Stimulated activated CD4-positive, alpha-beta T cell treated with anti-CD3 and anti-CD28 coated beads, Interleukin-4, amount 100 ng/mL, for 1 hour (primary cell): ENCODE measurements around the gene MYBL2.

Experiments used
- DNase-seq: peaks from one replicate; pipeline ENCODE4 v3.0.0-alpha.2; 2020

MYBL2 gene

GRCh38 chr20:43686820-43687219 lies 19.9 kb downstream of the MYBL2 start:
- no peak for DNase-seq

DNA sequence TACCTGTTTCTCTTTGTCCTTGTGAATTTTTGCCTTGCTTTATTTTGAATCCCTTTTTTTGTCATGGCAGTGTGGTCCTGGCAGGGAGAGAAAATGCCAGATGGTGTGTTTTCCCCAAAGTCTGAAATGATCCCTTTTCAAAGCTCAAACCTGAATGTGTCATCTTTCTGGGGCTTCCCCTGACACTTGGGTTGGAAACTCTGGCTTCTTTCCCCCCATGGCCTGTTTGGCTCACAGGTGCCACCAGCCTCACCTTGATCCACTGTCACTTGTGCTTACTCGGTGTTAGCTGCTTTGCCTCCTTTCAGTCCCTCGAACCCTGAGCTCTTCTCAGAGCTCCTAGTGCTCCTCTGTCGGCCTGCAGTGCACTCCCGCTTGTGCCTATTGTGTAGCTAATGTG lies 22.3 kb downstream of the MYBL2 start:
- DNase-seq = no peak

- DNase-seq = no peak
These were observed 24.2 kb downstream of the MYBL2 start for GRCh38 chr20:43690943-43691598.

DNA sequence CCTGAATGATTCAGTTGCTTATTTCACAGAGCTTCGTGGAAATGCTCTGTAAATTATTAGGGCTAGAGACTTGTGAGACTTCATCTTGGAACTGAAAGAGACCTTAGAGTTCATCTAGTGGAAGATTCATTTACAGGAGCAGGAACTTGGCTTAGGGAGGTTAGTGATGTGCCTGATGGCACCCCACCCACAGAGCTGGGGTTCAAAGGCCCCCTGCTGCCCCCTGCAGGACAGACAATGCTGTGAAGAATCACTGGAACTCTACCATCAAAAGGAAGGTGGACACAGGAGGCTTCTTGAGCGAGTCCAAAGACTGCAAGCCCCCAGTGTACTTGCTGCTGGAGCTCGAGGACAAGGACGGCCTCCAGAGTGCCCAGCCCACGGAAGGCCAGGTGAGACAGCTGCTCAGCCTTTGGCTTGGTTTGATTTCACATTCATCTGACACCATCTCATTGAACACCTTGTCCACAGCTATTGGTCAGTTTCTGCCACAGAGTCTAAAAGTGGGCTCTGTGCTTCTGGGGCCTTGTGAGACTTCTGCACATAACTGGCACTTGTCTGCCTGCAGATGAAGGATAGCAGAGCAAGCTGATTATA lies 25.1 kb downstream of the MYBL2 start:
- DNase-seq = peak; percentile 64

DNA sequence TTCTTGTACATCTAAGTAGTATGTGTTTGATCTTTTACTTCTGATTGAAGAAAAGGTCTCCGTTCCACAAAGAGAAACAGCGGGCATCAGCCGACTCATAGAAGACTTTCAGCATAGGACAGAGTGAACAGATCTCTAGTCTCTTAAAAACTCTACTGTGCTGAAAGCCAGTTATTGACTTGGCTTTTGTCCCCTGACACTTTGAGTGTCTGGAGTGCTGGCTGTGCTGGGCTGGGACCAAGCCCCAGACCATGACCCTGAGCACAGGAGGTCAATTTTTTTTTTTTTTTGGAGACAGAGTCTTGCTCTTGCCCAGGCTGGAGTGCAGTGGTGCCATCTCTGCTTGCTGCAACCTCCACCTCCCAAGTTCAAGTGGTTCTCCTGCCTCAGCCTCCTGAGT lies 27.8 kb downstream of the MYBL2 start:
- DNase-seq = no peak

GRCh38 chr20:43695571-43695970 lies 28.7 kb downstream of the MYBL2 start:
- no peak for DNase-seq

DNA sequence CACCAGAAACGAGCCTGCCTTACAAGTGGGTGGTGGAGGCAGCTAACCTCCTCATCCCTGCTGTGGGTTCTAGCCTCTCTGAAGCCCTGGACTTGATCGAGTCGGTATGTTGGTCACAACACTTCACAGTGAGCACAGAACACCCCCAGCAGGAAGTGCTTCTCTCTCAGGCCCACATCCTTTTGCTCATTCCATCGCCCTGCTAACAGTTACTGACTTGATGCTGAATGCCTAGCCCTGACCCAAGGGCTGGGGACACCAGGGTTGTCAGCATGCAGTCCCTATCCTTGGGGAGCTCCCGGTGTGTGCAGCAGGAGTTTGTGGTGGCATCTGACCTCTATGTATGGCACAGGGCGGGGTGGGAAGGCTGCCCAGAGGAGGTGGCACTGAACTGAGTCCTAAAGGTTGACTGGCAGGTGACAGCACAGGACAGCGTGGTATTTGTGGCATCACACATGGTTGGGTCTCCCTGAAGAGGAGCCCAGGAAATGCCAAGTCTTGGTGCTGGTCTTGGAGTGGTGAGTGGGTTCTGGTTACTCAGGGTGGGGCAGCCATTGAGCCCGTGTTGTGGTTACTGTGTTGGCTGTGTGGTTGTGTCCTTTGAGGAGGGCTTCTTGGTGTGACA lies 33.1 kb downstream of the MYBL2 start:
- no peak for DNase-seq

DNA sequence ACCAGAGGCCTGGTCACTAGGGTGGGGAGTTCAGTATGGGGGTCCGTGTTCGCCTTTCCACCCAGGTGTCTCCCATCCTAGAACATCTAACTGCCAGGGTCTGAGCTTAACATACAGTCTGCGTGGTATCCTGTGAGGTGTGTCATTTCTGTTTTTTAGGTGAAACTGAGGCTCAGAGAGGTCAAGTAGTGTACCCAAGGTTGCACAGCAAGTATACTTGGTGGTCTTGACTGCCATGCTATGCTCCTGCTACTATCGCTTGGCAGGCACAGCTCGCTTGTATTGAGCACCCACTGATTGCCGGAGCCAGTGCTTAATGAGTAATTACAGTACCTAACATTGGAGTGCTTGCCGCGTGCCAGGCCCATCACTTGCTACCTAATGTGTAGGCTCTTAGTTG lies 33.7 kb downstream of the MYBL2 start:
- no peak for DNase-seq

GRCh38 chr20:43702502-43702901 lies 35.6 kb downstream of the MYBL2 start:
- no peak for DNase-seq

- no peak for DNase-seq
These were observed 43.6 kb downstream of the MYBL2 start for GRCh38 chr20:43710370-43711044.

DNA sequence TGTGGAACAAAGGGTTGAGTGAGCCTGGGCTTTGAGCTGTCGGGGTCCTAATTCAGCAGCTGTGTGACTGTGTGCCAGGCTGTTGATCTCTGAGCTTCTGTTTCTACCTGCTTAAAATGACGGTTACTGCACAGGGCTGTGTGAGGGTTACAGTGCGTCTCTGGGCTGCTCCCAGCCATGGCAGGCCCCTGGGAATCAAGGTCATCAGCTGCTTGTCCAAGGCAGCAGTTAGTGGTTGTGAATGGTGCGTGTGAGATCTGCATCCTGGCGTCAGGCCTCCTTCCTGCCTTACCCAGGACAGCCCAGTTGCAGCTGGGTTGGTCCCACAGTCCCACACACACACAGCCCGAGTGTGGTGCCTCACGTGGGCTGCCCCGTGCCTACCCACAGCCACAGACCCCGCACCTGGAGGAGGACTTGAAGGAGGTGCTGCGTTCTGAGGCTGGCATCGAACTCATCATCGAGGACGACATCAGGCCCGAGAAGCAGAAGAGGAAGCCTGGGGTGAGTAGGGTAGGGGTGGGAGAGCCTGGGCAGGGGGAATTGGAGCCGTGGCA lies 44.3 kb downstream of the MYBL2 start:
- no peak for DNase-seq

- no peak for DNase-seq
These were observed 48.1 kb downstream of the MYBL2 start for GRCh38 chr20:43715044-43715443.

DNA sequence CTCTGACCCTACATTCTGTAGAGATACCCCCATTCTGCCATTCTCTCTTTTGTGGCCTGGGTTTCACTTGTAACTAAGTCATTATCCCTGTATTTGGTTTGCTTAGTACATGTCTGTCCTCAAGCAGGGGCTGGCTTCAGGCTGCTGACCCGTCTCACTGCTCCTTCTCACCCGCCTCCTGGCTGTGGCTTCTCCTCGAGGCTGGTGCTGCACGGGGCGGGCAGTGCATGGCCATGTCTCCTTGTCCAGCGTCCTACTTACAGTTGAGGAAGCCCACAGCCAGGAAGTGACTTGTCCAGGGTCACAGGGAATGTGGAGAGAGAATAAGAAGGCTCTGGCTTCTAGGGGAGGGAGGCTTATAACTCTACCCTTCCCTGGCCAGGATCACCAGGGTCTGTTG lies 48.6 kb downstream of the MYBL2 start:
- DNase-seq = no peak

DNA sequence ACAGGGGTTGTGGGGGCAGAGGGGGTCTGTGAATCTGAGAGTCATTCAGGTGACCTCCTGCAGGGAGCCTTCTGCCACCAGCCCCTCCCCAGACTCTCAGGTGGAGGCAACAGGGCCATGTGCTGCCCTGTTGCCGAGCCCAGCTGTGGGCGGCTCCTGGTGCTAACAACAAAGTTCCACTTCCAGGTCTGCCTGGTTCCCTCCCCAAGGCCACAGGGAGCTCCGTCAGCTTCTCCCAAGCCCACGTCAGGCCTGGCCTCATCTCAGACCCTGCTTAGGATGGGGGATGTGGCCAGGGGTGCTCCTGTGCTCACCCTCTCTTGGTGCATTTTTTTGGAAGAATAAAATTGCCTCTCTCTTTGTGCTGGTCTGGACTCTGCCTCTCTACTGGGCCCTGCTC lies 49.2 kb downstream of the MYBL2 start:
- DNase-seq = no peak

DNA sequence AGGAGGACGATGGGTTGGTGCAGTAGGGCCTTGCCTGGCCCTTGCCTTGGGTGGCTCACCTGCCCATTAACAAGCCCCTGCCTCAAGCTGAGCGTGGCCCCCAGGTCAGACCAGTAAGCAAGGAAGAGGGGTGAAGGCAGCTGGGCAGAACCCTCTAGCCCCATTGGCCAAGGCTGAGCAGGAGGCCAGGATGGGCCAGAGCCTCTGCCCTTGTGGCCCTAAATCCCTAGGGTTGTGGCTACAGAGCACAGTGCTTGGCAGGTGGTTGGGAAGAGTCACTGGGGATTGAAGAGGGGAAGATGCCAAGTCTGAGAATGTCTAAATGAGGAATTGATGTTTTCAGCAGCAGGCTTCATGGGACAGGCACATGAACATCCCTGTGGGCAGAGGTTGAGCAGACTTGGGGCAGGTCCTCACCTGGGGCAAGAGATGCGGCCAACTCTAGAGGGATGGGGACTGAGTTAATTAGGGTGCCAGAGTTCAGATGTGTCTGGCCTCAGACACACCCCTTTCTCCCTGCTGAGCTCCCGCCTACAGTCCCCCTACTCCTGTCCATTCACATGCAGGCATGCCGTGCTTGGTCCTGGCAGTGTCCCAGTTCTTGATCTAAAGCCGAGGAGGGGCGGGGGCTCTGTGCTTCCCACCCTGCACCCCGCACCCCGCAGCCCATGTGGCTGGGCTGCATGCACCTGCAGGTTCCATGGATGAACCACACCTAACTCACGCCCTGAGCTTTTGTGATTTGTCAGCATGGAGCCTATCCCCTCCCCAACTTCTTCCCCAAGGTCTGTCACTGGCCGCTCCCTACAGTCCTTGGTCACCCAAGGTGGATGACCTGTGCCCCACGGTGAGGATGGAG lies 50.1 kb downstream of the MYBL2 start:
- DNase-seq = no peak

DNA sequence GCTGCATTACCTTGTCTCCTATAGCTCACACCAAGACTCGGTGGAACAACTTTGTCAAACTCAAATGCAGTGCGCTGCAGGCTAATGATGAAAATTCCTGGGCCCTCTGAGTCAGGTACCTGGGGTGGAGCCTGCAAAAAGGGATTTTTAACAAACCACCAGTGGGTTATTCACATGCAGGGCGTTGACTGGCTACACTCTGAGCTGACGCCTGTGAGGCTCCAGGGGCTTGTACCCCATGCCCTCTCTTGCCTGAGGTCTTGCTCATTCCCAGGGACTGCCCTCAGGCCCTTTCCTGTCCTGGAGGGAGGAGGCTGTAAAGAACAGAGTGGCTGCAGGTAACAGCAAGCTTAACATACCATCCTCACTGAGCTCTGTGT lies 50.7 kb downstream of the MYBL2 start:
- DNase-seq = no peak

DNA sequence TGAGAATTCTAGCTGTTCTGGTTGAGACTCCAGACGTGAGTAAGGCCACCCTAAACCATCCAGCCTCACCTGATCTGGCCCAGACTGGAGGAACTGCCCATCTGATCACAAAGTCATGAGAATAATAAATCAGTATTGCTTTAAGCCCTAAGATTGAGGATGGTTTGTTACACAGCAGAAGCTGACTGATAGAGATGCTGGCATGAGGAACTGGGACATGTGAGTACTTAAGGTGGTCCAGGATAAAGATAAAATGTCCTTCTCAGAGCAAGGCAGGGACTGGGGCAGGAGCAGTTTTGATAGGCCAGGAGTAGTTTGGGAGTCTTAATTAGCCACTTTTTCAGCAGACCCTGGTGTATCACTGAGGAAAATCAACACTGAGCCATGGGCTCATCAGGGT lies 53.1 kb downstream of the MYBL2 start:
- DNase-seq = no peak

DNA sequence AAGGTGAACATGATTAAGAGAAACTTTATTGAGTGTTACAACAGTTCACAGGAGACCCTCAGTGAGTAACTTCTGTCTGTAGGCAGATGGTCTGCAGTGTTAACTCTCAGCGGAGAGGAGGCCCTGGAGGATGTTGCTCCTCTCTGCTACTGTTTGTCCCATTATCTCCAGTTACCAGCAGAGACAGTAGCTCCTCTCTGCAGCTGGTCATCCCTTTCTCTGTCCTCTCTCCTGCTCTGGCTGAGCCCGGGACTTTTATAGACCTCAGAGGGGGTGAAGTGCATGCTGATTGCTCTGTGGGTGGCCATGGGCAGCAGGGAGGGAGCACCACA lies 54.1 kb downstream of the MYBL2 start:
- DNase-seq = no peak

DNA sequence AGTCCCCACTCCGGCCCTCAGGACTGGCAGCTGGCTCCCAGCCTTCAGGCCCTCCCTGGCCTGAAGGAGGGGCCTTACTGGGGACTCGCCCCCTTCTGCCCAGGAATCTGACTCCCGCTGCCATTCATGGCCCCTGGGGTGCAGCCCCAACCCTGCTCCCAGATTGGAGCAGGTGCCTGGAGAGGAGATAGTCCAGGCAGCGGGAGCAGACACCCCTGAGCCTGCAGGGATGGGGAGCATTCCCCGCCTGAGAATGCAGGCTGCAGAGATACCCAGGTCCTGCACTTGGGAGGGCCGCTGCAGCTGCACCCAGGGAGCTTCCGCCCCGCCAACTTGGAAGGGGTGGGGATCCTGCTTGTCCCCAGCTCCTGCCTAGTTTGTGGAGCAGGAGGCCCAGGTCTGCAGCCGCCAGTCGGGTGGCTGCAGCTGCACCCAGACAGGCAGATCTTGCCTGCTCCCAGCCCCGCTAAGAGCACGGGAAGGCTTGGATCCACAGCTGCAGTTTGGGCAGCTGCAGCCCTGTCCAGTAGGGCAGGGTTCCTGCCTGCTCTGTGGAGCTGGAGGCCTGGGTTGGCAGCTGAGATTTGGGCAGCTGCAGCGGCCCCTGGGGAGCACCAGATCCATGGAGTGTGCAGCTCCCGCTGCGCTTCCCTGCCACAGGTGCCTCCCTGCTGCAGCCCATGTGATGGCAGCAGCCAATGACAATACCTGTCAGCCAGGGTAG lies 54.7 kb downstream of the MYBL2 start:
- no peak for DNase-seq

DNA sequence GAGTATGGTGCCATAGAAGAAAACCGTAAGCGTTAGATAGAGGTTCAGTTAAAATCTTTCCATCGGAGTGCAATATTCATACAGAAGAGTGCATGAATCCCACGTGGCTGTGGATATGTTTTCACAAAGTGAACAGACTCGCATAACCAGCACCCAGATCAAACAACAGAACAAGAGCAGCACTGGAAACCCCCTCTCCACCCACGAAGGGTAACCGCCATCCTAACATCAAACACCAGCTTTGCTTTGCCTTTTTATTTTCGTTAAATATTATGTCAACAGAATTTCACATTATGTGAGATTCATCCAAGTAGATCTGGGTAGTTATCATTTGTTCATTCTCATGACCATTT lies 55.2 kb downstream of the MYBL2 start:
- DNase-seq = peak; percentile 54

GRCh38 chr20:43723186-43723585 lies 56.3 kb downstream of the MYBL2 start:
- DNase-seq = no peak

DNA sequence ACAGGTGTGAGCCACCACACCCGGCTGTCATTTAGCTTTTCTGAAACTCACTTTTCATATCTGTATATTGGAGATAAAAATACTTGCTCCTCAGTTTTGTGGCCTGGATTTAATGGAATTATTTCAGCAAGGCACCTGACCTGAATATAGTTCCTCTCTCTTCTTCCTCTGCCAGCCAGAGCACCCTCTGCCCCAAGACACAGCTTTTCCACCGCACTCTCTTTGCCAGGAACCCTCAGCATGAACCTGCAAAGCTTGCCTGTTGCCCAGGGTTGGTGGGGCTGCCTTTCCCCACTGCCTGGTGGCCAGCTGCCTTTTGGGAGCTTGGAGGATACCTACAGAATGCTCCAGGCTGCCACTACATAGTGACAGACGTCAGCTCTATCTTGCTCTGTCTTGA lies 56.8 kb downstream of the MYBL2 start:
- DNase-seq = no peak
